ENCODE results near the gene LMO7. TPM values are rescaled to one million over a fixed set of nuclear protein-coding genes. Genes with fewer than 3 reads are reported as not detected.

LMO7 gene
- total and polyA plus RNA-seq, 2 of the 13 experiments (the other 11 are each of a cell fraction or from before 2014, with no cell fraction given): 34.0 to 121 TPM

DNA sequence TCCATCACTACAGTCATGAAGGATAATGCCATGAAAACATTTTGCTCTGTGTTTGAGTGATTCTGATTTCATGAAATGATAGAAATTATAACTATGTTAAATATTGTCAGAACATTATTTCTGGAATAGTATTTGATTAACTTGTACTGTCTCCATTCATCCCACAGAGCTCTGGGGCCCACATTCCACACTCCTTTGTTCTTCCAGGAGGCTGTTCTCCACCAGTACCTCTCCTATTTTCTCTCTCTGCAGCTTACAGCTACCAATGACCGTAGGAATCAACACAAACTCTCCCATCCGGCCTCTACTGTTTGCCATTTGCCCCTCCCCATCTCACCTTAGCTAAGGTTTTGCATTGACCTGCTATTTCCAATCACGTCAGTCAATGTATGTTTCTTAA, 240.9 kb downstream of the LMO7 start:
- FAIRE-seq (no peak), ATAC-seq (no peak), DNase-seq (ENCODE audit: low spot score) (no peak)
- no peak for TF ChIP-seq POGZ (CRISPR knock-in tag; IDR thresholded peaks at IDR 0.05)
- Histone ChIP-seq H3K27ac (ENCODE audit: extremely low read length, insufficient read depth, low read length) (no peak overlapping the region), H4K20me1 (ENCODE audit: insufficient read depth, low read length) (no peaks in the 10 kb centered on the region), H2AFZ (ENCODE audit: low read length) (no peak overlapping the region), H3K79me2 (ENCODE audit: insufficient read depth, low read length) (no peaks in the 10 kb centered on the region), H3K4me3 (replicated peaks in 1 of 3; ENCODE audit: insufficient read depth in 1 of 3, low read depth in 2 of 3, low read length in 3 of 3) (no peak overlapping the region), H3K9me3 (ENCODE audit: low read length) (no peaks in the 10 kb centered on the region), H3K4me2 (ENCODE audit: low read depth, low read length) (no peak overlapping the region), H3K36me3 (replicated peaks in 1 of 2; ENCODE audit: control insufficient read depth in 1 of 2, insufficient read depth in 2 of 2, low read length in 2 of 2) (no peaks in the 10 kb centered on the region), H3K27me3 (ENCODE audit: control insufficient read depth in 1 of 2, insufficient read depth in 2 of 2, low read length in 2 of 2) (peaks cover 0 to 5% of the 10 kb centered on the region in 2 experiments; a peak in 2 of 5 replicates), H3K4me1 (ENCODE audit: insufficient read depth, low read length) (no peaks in the 10 kb centered on the region), H3K9ac (ENCODE audit: insufficient read depth, low read depth, low read length) (no peak overlapping the region)
- CTCF ChIA-PET (ENCODE audit: low intra/inter-chr PET ratio, low total read pairs): interaction anchor here (0.7 to 2.0 kb wide), 2 partner anchors 597 to 1027 kb away, joined by 4 to 23 read pairs; no protein-coding TSS in a partner anchor
- POLR2A ChIA-PET: no interaction called here
- WGBS (ENCODE audit: low lambda C conversion rate): 6% methylated on average over 3 of the region's 3 CpGs
- in situ Hi-C loops (cut with HindIII; ENCODE audit: extremely low pct_ligation_motif_present, low pct_unique_long_range_greater_than_20kb): loop anchor here (5.0 kb wide), 3 partner anchors 140 to 1025 kb away; no protein-coding TSS in a partner anchor
- BruUV-seq (replicated peaks): no TSS peak
- intact Hi-C loops (cut with micrococcal nuclease; ENCODE audit: unreplicated experiment): loop anchor here (2.0 kb wide), 1 partner anchor 142 kb away; no protein-coding TSS in a partner anchor

DNA sequence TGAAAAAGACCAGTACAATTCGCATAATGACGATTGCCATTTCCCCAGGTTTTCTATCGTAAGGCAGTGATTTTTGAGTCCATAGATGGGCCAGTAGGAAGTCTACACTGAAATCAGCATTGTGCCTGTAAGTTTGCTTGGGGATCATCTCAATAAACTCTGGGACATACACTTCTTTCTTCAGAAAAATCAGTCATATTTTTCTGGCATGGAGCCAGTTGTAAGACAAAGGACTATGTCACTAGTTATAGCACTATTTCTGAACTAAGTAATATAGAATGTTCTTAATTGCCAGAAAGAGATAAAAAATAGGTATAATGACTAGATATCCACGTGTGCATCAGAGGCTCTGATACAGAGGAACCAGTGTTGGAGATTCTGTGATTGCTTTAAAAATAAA, 243.5 kb downstream of the LMO7 start:
- no peak for FAIRE-seq
- CTCF ChIA-PET (ENCODE audit: low intra/inter-chr PET ratio, low total read pairs): no interaction called here
- TF ChIP-seq HNRNPK (IDR thresholded peaks at IDR 0.05; ENCODE audit: low read depth, low read length, poor library complexity, severe bottlenecking) (no peak), SOX13 (IDR thresholded peaks at IDR 0.05) (no peak), SOX13 (CRISPR knock-in tag; conservative IDR thresholded peaks at IDR 0.05 in 1 of 2, IDR thresholded peaks at IDR 0.05 in 1 of 2) (no peak), LCORL (IDR thresholded peaks at IDR 0.05) (peak; percentile 65; the same call in 1 of the 2 replicates), LCORL (CRISPR knock-in tag; IDR thresholded peaks at IDR 0.05) (no peak)
- ATAC-seq: no peak
- H3K4me3 ChIP-seq (replicated peaks in 1 of 3; ENCODE audit: insufficient read depth in 1 of 3, low read depth in 2 of 3, low read length in 3 of 3): no peak overlapping the region
- H3K79me2 ChIP-seq (ENCODE audit: insufficient read depth, low read length): no peaks in the 10 kb centered on the region
- DNase-seq (ENCODE audit: low spot score): no peak
- BruUV-seq (replicated peaks): no TSS peak
- H3K27me3 ChIP-seq (ENCODE audit: control insufficient read depth in 1 of 2, insufficient read depth in 2 of 2, low read length in 2 of 2): no peaks in the 10 kb centered on the region; a peak in 1 of 5 replicates
- 0% methylated on average over 4 of the region's 4 CpGs for WGBS (ENCODE audit: low lambda C conversion rate)
- no peak overlapping the region for H3K4me2 ChIP-seq (ENCODE audit: low read depth, low read length)
- H3K36me3 ChIP-seq (replicated peaks in 1 of 2; ENCODE audit: control insufficient read depth in 1 of 2, insufficient read depth in 2 of 2, low read length in 2 of 2): no peaks in the 10 kb centered on the region
- intact Hi-C loops (cut with micrococcal nuclease; ENCODE audit: unreplicated experiment) (no loop called here), in situ Hi-C loops (cut with HindIII; ENCODE audit: extremely low pct_ligation_motif_present, low pct_unique_long_range_greater_than_20kb) (loop anchor here (5.0 kb wide), 3 partner anchors 138 to 1023 kb away; no protein-coding TSS in a partner anchor)
- H3K9ac ChIP-seq (ENCODE audit: insufficient read depth, low read depth, low read length): no peak overlapping the region
- H3K4me1 ChIP-seq (ENCODE audit: insufficient read depth, low read length): no peaks in the 10 kb centered on the region
- no peak overlapping the region for H2AFZ ChIP-seq (ENCODE audit: low read length)
- H4K20me1 ChIP-seq (ENCODE audit: insufficient read depth, low read length): no peaks in the 10 kb centered on the region
- no peak overlapping the region for H3K27ac ChIP-seq (ENCODE audit: extremely low read length, insufficient read depth, low read length)
- H3K9me3 ChIP-seq (ENCODE audit: low read length): no peaks in the 10 kb centered on the region
- POLR2A ChIA-PET: no interaction called here

All from HepG2 (cell line).